GM13977 (cell line): Measurements from ENCODE around the gene GSTM3.

Experiments used
- DNase-seq: peaks from one replicate; pipeline ENCODE4 v3.0.0; 2012; ENCODE audit warnings: low spot score
- in situ Hi-C: fragments of 300-500 bp; cut with MboI; formaldehyde crosslinking; loops from one replicate; pipeline ENCODE4 v1.12.0; 2022; ENCODE audit warnings: low sequenced_read_pairs, low pct_unique_long_range_greater_than_20kb, mixed read lengths, inconsistent platforms; ENCODE audit not compliant: unreplicated experiment
- TF ChIP-seq, protein P1 (sequence below): IDR thresholded peaks from 2 replicates; pipeline ENCODE4 v1.5.1; 2012; ENCODE audit warnings: mild to moderate bottlenecking, control low read depth; ENCODE audit not compliant: insufficient read depth; ENCODE audit errors: extremely low read depth, missing control alignments

The GSTM3 gene

DNA sequence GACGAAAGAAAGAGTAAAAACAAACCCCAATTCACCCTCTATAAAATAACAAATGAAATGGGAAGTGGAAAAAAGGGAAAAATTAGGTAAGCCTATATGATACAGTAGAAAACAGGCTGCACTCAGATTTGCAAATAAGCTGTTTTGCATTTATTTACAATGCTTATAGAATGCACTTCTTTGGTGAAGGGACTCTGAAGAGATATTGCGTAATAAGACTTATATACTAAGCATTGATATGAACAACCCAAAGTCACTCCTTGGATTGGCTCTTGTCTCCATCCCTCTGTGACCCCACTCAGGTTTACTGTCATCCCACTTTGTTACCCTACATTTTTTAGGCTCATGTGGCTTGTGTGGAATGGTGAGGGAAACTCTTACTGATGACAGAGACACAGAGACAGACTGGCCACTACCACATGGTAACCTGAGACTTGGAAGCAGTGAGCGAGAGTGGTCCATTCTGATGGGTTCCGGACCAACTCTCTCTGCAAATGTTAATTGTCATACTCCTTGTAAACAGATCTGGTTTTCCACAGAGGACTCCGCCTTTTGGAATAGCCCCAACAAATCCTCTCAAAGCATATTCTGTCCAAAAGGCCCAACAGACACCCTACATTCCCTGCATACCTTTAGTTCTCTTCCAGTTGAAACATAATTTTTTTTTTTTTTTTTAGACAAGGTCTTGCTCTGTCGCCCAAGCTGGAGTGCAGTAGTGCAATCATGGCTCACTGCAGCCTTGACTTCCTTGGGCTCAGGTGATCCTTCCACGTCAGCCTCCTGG lies 17.7 kb downstream of the GSTM3 start:
- TF ChIP-seq, protein P1, sequence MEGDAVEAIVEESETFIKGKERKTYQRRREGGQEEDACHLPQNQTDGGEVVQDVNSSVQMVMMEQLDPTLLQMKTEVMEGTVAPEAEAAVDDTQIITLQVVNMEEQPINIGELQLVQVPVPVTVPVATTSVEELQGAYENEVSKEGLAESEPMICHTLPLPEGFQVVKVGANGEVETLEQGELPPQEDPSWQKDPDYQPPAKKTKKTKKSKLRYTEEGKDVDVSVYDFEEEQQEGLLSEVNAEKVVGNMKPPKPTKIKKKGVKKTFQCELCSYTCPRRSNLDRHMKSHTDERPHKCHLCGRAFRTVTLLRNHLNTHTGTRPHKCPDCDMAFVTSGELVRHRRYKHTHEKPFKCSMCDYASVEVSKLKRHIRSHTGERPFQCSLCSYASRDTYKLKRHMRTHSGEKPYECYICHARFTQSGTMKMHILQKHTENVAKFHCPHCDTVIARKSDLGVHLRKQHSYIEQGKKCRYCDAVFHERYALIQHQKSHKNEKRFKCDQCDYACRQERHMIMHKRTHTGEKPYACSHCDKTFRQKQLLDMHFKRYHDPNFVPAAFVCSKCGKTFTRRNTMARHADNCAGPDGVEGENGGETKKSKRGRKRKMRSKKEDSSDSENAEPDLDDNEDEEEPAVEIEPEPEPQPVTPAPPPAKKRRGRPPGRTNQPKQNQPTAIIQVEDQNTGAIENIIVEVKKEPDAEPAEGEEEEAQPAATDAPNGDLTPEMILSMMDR: no peak
- in situ Hi-C loops: no loop called here
- no peak for DNase-seq

DNA sequence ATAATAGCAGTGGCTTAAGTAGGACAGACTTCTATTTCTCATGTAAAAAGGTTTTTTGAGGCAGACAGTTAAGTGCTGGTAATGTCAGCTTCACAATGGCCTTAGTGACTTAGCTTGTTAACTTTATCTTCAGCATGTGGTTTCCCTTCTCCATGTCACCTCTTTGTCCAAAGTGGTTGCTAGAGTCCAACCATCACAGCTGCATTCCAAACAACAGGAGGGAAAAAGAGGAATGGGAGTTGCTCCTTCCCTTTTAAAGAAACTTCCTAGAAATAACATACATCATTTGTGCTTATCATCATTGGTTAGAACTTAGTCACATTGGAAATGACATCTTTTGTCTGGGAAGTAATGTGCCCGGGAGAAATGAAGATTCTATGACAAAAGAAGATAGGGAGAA lies 18.9 kb downstream of the GSTM3 start:
- TF ChIP-seq, protein P1: no peak
- no peak for DNase-seq
- in situ Hi-C loops: no loop called here

DNA sequence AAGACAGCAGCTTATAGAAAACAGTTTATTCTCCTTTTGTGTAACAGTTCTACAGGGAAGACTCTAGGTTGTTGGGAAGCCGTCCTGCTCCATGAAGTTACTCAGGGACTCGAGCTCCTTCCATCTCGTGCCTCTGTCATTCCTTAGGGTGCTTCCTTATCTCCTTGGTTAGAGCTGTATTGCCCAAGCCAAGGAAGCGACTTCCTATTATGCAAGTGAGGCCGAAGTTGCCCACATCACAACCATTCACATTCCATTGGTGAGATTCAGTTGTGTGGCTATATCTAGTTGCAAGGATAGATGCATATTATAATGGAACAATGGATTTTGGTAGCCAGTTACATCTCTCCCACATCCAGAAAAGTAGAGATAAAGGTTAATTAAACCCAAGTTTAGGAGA lies 19.8 kb downstream of the GSTM3 start:
- in situ Hi-C loops: no loop called here
- DNase-seq: no peak
- TF ChIP-seq, protein P1: no peak

GRCh38 chr1:109719337-109719837 lies 21.5 kb downstream of the GSTM3 start:
- TF ChIP-seq, protein P1: no peak
- no peak for DNase-seq
- in situ Hi-C loops: no loop called here

DNA sequence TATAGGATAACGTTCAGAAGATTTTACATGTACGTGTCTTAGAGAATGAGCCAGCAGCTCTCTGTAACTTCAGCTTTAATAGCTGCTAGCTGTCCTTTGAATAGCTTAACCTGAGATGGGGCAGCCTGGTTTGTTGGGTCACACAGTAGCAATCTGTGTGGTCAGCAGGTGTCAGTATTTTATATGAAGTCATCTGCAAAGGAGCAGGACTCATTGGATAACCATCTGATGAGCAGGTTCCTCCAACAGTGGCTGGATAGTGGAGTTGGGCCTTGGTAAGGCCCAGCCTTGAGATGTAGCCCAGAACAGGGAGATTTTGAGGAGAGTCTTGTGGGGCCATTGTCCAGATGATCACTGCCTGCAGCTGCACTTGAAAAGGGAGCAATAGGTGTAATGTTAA lies 22.3 kb downstream of the GSTM3 start:
- TF ChIP-seq, protein P1: no peak
- no peak for DNase-seq
- in situ Hi-C loops: no loop called here

DNA sequence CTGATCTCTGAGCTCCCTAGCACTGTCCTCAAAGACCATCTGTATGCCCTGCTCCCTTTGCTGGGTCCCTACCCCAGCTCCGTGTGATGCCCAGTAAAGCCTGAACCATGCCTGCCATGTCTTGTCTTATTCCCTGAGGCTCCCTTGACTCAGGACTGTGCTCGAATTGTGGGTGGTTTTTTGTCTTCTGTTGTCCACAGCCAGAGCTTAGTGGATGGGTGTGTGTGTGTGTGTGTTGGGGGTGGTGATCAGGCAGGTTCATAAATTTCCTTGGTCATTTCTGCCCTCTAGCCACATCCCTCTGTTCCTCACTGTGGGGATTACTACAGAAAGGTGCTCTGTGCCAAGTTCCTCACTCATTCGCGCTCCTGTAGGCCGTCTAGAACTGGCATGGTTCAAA lies 23.1 kb downstream of the GSTM3 start:
- TF ChIP-seq, protein P1: no peak
- DNase-seq: no peak
- in situ Hi-C loops: no loop called here
